Keratinocyte (primary cell): ENCODE results near the gene TIAM1. TPM values are rescaled to one million over a fixed set of nuclear protein-coding genes. Genes with fewer than 3 reads are reported as not detected.

ENCODE experiments used
- DNase-seq: peaks from one replicate; pipeline ENCODE4 v3.0.0-alpha.2; 2011; ENCODE audit warnings: low read depth, missing footprints, low spot score
- FAIRE-seq: peaks from 2 replicates; lab custom pipeline; 2011; peaks lifted over from hg19 to GRCh38; lab: Jason Lieb, UNC
- H2AFZ ChIP-seq: 2 replicates; pipeline ENCODE4 v1.6.0; 2012; ENCODE audit warnings: low read length, control low read depth, inconsistent platforms; ENCODE audit not compliant: control insufficient read depth
- H3K27ac ChIP-seq: 2 replicates; pipeline ENCODE4 v1.5.1; 2011; ENCODE audit warnings: low read length; ENCODE audit not compliant: control insufficient read depth, insufficient read depth
- H3K27me3 ChIP-seq: 3 replicates; pipeline ENCODE4 v1.6.0; 2011; ENCODE audit warnings: low read length; ENCODE audit not compliant: control insufficient read depth, insufficient read depth; ENCODE audit errors: extremely low read depth
- H3K36me3 ChIP-seq, 2 experiments: 2 replicates in 1 of 2; 3 replicates in 1 of 2; pipeline ENCODE4 v1.5.1; 2011; ENCODE audit warnings: low read length in 2 of 2, mild to moderate bottlenecking in 1 of 2; ENCODE audit not compliant: control insufficient read depth in 2 of 2, insufficient read depth in 2 of 2; ENCODE audit errors: extremely low read depth in 1 of 2
- H3K4me1 ChIP-seq: 3 replicates; pipeline ENCODE4 v1.5.1; 2011; ENCODE audit warnings: low read length; ENCODE audit not compliant: control insufficient read depth, insufficient read depth; ENCODE audit errors: extremely low read depth
- H3K4me2 ChIP-seq: 3 replicates; pipeline ENCODE4 v1.6.0; 2011; ENCODE audit warnings: low read depth, low read length; ENCODE audit not compliant: control insufficient read depth, insufficient read depth; ENCODE audit errors: extremely low read depth
- H3K4me3 ChIP-seq, 3 experiments: fragments of 200-600 bp in 1 of 3; sonication (generic) in 1 of 3; 2 replicates in 2 of 3; 3 replicates in 1 of 3; pipeline ENCODE4 v1.5.1; 2011 to 2016; ENCODE audit warnings: low read length in 3 of 3, mild to moderate bottlenecking in 3 of 3, control low read depth in 2 of 3, inconsistent platforms in 1 of 3, low read depth in 1 of 3, mixed read lengths in 1 of 3, mixed run types in 1 of 3, moderate library complexity in 1 of 3; ENCODE audit not compliant: control insufficient read depth in 2 of 3, insufficient read depth in 2 of 3; ENCODE audit errors: extremely low read depth in 1 of 3
- H3K79me2 ChIP-seq: 2 replicates; pipeline ENCODE4 v1.6.0; 2012; ENCODE audit warnings: low read length; ENCODE audit not compliant: control insufficient read depth, insufficient read depth
- H3K9ac ChIP-seq: 3 replicates; pipeline ENCODE4 v1.6.0; 2011; ENCODE audit warnings: low read length; ENCODE audit not compliant: control insufficient read depth, insufficient read depth; ENCODE audit errors: extremely low read depth
- H3K9me1 ChIP-seq: 3 replicates; pipeline ENCODE4 v1.6.0; 2011; ENCODE audit warnings: low read length; ENCODE audit not compliant: control insufficient read depth, insufficient read depth; ENCODE audit errors: extremely low read depth
- H3K9me3 ChIP-seq: 2 replicates; pipeline ENCODE4 v1.5.1; 2012; ENCODE audit warnings: low read depth, low read length; ENCODE audit not compliant: control insufficient read depth
- H4K20me1 ChIP-seq: 3 replicates; pipeline ENCODE4 v1.6.0; 2011; ENCODE audit warnings: low read length; ENCODE audit not compliant: control insufficient read depth, insufficient read depth; ENCODE audit errors: extremely low read depth
- CTCF ChIP-seq, 3 experiments: IDR thresholded peaks in 1 of 3; conservative IDR thresholded peaks in 1 of 3; optimal IDR thresholded peaks in 1 of 3; 2 replicates in 2 of 3; 3 replicates in 1 of 3; pipeline versions ENCODE3 to v1.5.1; 2011; ENCODE audit warnings: low read length in 3 of 3, mild to moderate bottlenecking in 3 of 3, moderate library complexity in 2 of 3, control low read depth in 1 of 3, inconsistent platforms in 1 of 3; ENCODE audit not compliant: insufficient read depth in 2 of 3; ENCODE audit errors: extremely low read depth in 1 of 3
- EZH2 ChIP-seq: IDR thresholded peaks from one replicate; pipeline ENCODE4 v1.6.1; 2012; ENCODE audit warnings: inconsistent platforms, mild to moderate bottlenecking, low read length, moderate library complexity
- dilution Hi-C: fragments of 300-500 bp; cut with MboI; formaldehyde crosslinking; loops from one replicate; pipeline ENCODE4 v1.7.0; 2020; ENCODE audit warnings: low sequenced_read_pairs; ENCODE audit not compliant: extremely low pct_ligation_motif_present
- polyA plus RNA-seq, 5 experiments: library from polyadenylated mRNA; depleted of rRNA in 3 of 5; stranded (reverse) in 3 of 5; stranded (forward) in 1 of 5; unstranded in 1 of 5; fragments of >200 nt; gene quantifications; 1 replicate in 1 of 5; 2 replicates in 3 of 5; 3 replicates in 1 of 5; pipeline versions ENCODE4 v1.2.1 to v1.2.3, GENCODE V29; 2011 to 2012; ENCODE audit warnings: missing spikeins in 2 of 5, low read depth in 1 of 5, low replicate concordance in 1 of 5

Gene TIAM1
- polyA plus RNA-seq, 1 donor (not counting 4 experiments of a cell fraction or from before 2014, with no cell fraction given) = 8.3 TPM

DNA sequence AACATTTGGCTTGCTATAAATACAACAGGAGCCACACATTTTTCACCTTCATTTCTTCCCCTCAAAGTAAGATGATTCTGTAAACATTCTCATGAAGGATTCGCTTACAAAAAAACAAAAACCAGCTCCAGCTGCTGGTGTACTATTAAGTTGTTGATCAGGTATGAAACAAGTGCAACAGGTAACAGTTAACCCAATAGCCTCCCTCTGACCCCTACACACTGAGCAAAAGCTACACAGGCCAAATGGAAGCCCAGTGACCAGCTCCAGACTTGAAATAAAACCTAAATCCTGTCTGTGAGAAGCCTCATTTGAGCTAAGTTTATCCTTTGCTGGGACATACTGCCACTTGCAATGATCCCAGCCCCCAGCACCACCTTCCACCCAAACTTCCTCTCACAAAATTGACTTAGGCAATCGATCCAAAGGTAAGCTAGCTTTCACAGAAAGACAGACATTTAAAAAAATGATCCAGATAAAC, 991 bp downstream of the TIAM1 start:
- FAIRE-seq (no peak), DNase-seq (no peak)
- no peaks in the 10 kb centered on the region for H4K20me1 ChIP-seq
- peaks cover 2% of the 10 kb centered on the region for H3K79me2 ChIP-seq
- H3K4me1 ChIP-seq = peaks cover 22% of the 10 kb centered on the region
- H3K9me1 ChIP-seq = no peaks in the 10 kb centered on the region
- H3K4me3 ChIP-seq = peak overlapping the region; percentile 67 to 86 (median 82)
- dilution Hi-C loops = no loop called here
- no peaks in the 10 kb centered on the region for H3K27me3 ChIP-seq
- peak overlapping the region; percentile 97 for H3K4me2 ChIP-seq
- H3K27ac ChIP-seq = peak overlapping the region; percentile 78
- no peaks in the 10 kb centered on the region for H3K9me3 ChIP-seq
- H2AFZ ChIP-seq = peak overlapping the region; percentile 82
- TF ChIP-seq EZH2 (no peak), CTCF (optimal IDR thresholded peaks at IDR 0.05 in 1 of 3, IDR thresholded peaks at IDR 0.05 in 1 of 3, conservative IDR thresholded peaks at IDR 0.05 in 1 of 3; ENCODE audit: extremely low read depth in 1 of 3, insufficient read depth in 2 of 3, low read length in 3 of 3) (no peak)
- peak overlapping the region; percentile 88 for H3K9ac ChIP-seq
- no peaks in the 10 kb centered on the region for H3K36me3 ChIP-seq

DNA sequence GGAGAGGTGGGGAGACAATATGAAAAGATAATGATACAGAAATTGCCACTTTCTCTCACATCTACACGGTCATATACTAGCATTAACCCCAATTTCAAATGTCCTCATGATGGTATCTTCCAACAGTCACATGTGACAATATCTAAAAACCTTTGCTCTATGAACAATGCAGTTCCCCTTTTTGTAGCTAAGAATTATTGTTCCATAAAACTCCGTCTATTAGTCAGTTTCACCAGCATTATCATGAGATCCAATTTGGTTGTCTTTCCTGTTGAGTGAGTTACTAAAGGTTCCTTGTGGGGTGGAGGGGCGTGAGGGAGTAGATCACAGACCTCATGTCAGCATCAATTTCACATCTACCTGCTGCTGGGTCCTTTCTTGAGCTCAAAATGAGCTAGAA, 1.7 kb downstream of the TIAM1 start:
- H3K27ac ChIP-seq = no peak overlapping the region
- no peaks in the 10 kb centered on the region for H4K20me1 ChIP-seq
- no peaks in the 10 kb centered on the region for H3K9me3 ChIP-seq
- dilution Hi-C loops = no loop called here
- H2AFZ ChIP-seq = no peak overlapping the region
- FAIRE-seq = no peak
- TF ChIP-seq CTCF (optimal IDR thresholded peaks at IDR 0.05 in 1 of 3, IDR thresholded peaks at IDR 0.05 in 1 of 3, conservative IDR thresholded peaks at IDR 0.05 in 1 of 3; ENCODE audit: extremely low read depth in 1 of 3, insufficient read depth in 2 of 3, low read length in 3 of 3) (no peak), EZH2 (no peak)
- peaks cover 26% of the 10 kb centered on the region for H3K4me1 ChIP-seq
- DNase-seq = no peak
- no peaks in the 10 kb centered on the region for H3K9me1 ChIP-seq
- H3K27me3 ChIP-seq = no peaks in the 10 kb centered on the region
- no peaks in the 10 kb centered on the region for H3K36me3 ChIP-seq
- peaks cover 2% of the 10 kb centered on the region for H3K79me2 ChIP-seq
- H3K4me2 ChIP-seq = peak overlapping the region; percentile 97
- H3K4me3 ChIP-seq = peak overlapping the region in 1 of 3 experiments; percentile 86
- no peak overlapping the region for H3K9ac ChIP-seq
